GM18861 (cell line): ENCODE measurements around the gene PRLH.
"Not testable (repeated sequence)": the region's sequence is repeated elsewhere in the genome, so short reads cannot be mapped to it uniquely, and the experiment has no call there.

Experiments
- ATAC-seq: cut with Tn5 transposase; IDR thresholded peaks from one replicate; pipeline ENCODE4 v1.9.1; 2021; ENCODE audit not compliant: unreplicated experiment

The PRLH gene

GRCh38 chr2:237599465-237600110, 33.2 kb downstream of the PRLH start:
- no peak for ATAC-seq

- ATAC-seq = no peak
Observed at GRCh38 chr2:237600205-237600846, 34.0 kb downstream of the PRLH start.

GRCh38 chr2:237601453-237602116, 35.2 kb downstream of the PRLH start:
- ATAC-seq = no peak

- no peak for ATAC-seq
Observed at GRCh38 chr2:237602409-237602808, 36.0 kb downstream of the PRLH start.

- ATAC-seq = no peak
Observed at GRCh38 chr2:237603049-237603717, 36.8 kb downstream of the PRLH start.

- ATAC-seq = no peak
Observed at GRCh38 chr2:237603718-237604362, 37.5 kb downstream of the PRLH start.

GRCh38 chr2:237604391-237604790, 38.0 kb downstream of the PRLH start:
- no peak for ATAC-seq

- no peak for ATAC-seq
Observed at GRCh38 chr2:237604960-237605359, 38.6 kb downstream of the PRLH start.

GRCh38 chr2:237606522-237606921, 40.1 kb downstream of the PRLH start:
- ATAC-seq = not testable (repeated sequence)

- ATAC-seq = no peak
Observed at GRCh38 chr2:237612527-237613357, 46.4 kb downstream of the PRLH start.

- no peak for ATAC-seq
Observed at GRCh38 chr2:237613679-237614078, 47.3 kb downstream of the PRLH start.

- no peak for ATAC-seq
Observed at GRCh38 chr2:237614151-237614720, 47.9 kb downstream of the PRLH start.

GRCh38 chr2:237615631-237616249, 49.4 kb downstream of the PRLH start:
- ATAC-seq = no peak

GRCh38 chr2:237616373-237616733, 50.0 kb downstream of the PRLH start:
- no peak for ATAC-seq
